Measurements from ENCODE around the gene CTH.
"Not testable (repeated sequence)": the region's sequence is repeated elsewhere in the genome, so short reads cannot be mapped to it uniquely, and the experiment has no call there.

CTH gene

DNA sequence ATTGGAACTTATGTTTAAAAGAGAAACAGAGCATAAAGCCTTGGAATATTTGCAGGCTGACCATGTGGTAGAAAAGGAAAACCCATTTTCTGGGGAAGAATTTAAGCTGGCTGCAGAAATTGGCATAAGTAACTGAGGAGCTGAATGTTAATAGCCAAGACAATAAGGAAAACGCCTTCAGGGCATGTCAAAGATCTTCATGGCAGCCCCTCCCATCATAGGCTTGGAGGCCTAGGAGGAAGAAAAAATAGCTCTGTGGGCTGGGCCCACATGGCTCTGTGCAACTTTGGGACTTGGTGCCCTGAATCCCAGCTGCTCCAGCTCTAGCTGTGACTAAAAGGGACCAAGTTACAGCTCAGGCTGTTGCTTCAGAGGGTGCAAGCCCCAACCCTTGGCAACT is 51.5 kb downstream of the CTH start:
- no peak for DNase-seq
- Histone ChIP-seq H3K4me3 (ENCODE audit: low read depth, low read length) (no peak overlapping the region), H3K9me3 (ENCODE audit: severe bottlenecking) (no peaks in the 10 kb centered on the region), H3K27me3 (ENCODE audit: insufficient read depth, low read depth, severe bottlenecking) (no peaks in the 10 kb centered on the region), H3K36me3 (no peaks in the 10 kb centered on the region), H3K27ac (no peak overlapping the region)
- no peak for TF ChIP-seq CTCF (IDR thresholded peaks at IDR 0.05; ENCODE audit: low read depth, low read length)

- Histone ChIP-seq H3K36me3 (no peaks in the 10 kb centered on the region), H3K4me3 (ENCODE audit: low read depth, low read length) (no peak overlapping the region), H3K27ac (no peak overlapping the region), H3K27me3 (ENCODE audit: insufficient read depth, low read depth, severe bottlenecking) (no peaks in the 10 kb centered on the region), H3K9me3 (ENCODE audit: severe bottlenecking) (no peaks in the 10 kb centered on the region)
- no peak for DNase-seq
- TF ChIP-seq CTCF (IDR thresholded peaks at IDR 0.05; ENCODE audit: low read depth, low read length) = no peak
Measured at GRCh38 chr1:70465911-70466310, 54.8 kb downstream of the CTH start.

- H3K27ac ChIP-seq = no peak overlapping the region
- no peak for TF ChIP-seq CTCF (IDR thresholded peaks at IDR 0.05; ENCODE audit: low read depth, low read length)
- no peak for DNase-seq
- H3K27me3 ChIP-seq (ENCODE audit: insufficient read depth, low read depth, severe bottlenecking) = no peaks in the 10 kb centered on the region
- no peak overlapping the region for H3K4me3 ChIP-seq (ENCODE audit: low read depth, low read length)
- no peaks in the 10 kb centered on the region for H3K9me3 ChIP-seq (ENCODE audit: severe bottlenecking)
- no peaks in the 10 kb centered on the region for H3K36me3 ChIP-seq
Measured at GRCh38 chr1:70467531-70467930, 56.5 kb downstream of the CTH start.

GRCh38 chr1:70468180-70468579 is 57.1 kb downstream of the CTH start:
- no peak for DNase-seq
- H3K36me3 ChIP-seq = no peaks in the 10 kb centered on the region
- no peak overlapping the region for H3K4me3 ChIP-seq (ENCODE audit: low read depth, low read length)
- no peaks in the 10 kb centered on the region for H3K9me3 ChIP-seq (ENCODE audit: severe bottlenecking)
- no peak overlapping the region for H3K27ac ChIP-seq
- no peak for TF ChIP-seq CTCF (IDR thresholded peaks at IDR 0.05; ENCODE audit: low read depth, low read length)
- no peaks in the 10 kb centered on the region for H3K27me3 ChIP-seq (ENCODE audit: insufficient read depth, low read depth, severe bottlenecking)

- H3K27me3 ChIP-seq (ENCODE audit: insufficient read depth, low read depth, severe bottlenecking); H3K36me3 ChIP-seq; H3K9me3 ChIP-seq (ENCODE audit: severe bottlenecking); H3K27ac ChIP-seq; H3K4me3 ChIP-seq (ENCODE audit: low read depth, low read length); DNase-seq: not testable (repeated sequence)
Measured at GRCh38 chr1:70469184-70469583, 58.1 kb downstream of the CTH start.

DNA sequence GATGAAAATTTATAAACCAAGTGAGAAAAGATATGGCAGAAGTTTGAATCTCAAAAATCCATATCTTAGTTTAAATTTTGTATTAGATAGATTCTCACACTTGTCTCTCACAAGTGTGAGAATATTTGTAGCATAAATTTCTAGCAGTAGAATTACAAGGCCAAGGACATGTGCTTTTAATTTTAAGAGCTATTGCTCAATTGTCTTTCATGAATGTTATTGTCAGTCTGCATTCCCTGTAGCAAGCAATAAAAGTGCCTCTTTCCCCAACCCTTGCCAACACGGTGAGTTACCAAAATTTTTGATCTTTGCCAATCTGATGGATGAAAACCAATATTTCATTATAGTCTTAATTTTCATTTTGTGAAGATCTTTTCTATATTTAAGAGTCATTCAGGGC is 64.0 kb downstream of the CTH start:
- Histone ChIP-seq H3K9me3 (ENCODE audit: severe bottlenecking) (no peaks in the 10 kb centered on the region), H3K27me3 (ENCODE audit: insufficient read depth, low read depth, severe bottlenecking) (no peaks in the 10 kb centered on the region), H3K4me3 (ENCODE audit: low read depth, low read length) (no peak overlapping the region), H3K27ac (no peak overlapping the region), H3K36me3 (no peaks in the 10 kb centered on the region)
- DNase-seq = no peak
- no peak for TF ChIP-seq CTCF (IDR thresholded peaks at IDR 0.05; ENCODE audit: low read depth, low read length)

Data from WERI-Rb-1 (cell line).